ENCODE measurements around the gene ARHGAP27. TPM values are rescaled to one million over a fixed set of nuclear protein-coding genes. Genes with fewer than 3 reads are reported as not detected.

Gene ARHGAP27
- polyA plus RNA-seq, 3 donors, result 47.2 to 315 (median 55.0) TPM

GRCh38 chr17:45411348-45412105 lies 21.1 kb downstream of the ARHGAP27 start:
- Histone ChIP-seq H2AFZ (ENCODE audit: insufficient read depth, low read depth, low read length, poor library complexity, severe bottlenecking) (no peak overlapping the region), H3K4me1 (ENCODE audit: control insufficient read depth in 1 of 2, insufficient read depth in 2 of 2, low read length in 2 of 2) (peaks cover 91 to 98% of the 10 kb centered on the region in 2 donors)

More at GRCh38 chr17:45411348-45412105, 21.1 kb downstream of the ARHGAP27 start:
- intact Hi-C loops (cut with micrococcal nuclease), result no loop called here
- 50% methylated on average over 5 of the region's 5 CpGs for WGBS (ENCODE audit: insufficient coverage)
- peaks cover 0 to 2% (median 0%) of the 10 kb centered on the region in 3 donors for H3K27me3 Mint-ChIP-seq (ENCODE audit: low read depth in 3 of 3)
- Histone ChIP-seq H3K9me3 (replicated peaks in 1 of 2; ENCODE audit: control insufficient read depth in 1 of 2, insufficient read depth in 1 of 2, low read length in 2 of 2) (no peaks in the 10 kb centered on the region), H3K4me3 (replicated peaks in 1 of 3; ENCODE audit: low read depth in 2 of 3, low read length in 3 of 3) (peak overlapping the region in 1 of 3 experiments; percentile 99), H3K9ac (ENCODE audit: insufficient read depth, low read length, poor library complexity, severe bottlenecking) (peak overlapping the region; percentile 77), H3K79me2 (ENCODE audit: insufficient read depth, low read length) (peaks cover 88% of the 10 kb centered on the region), H3K4me2 (replicated peaks; ENCODE audit: extremely low read depth, low read length, poor library complexity, severe bottlenecking) (peak overlapping the region; percentile 100), H3K27me3 (ENCODE audit: control insufficient read depth in 2 of 2, insufficient read depth in 2 of 2, low read length in 2 of 2) (no peaks in the 10 kb centered on the region), H3K36me3 (replicated peaks in 1 of 2; ENCODE audit: control insufficient read depth in 1 of 2, insufficient read depth in 2 of 2, low read length in 2 of 2) (peaks cover 0 to 3% of the 10 kb centered on the region in 2 donors), H3K27ac (ENCODE audit: low read depth in 1 of 2, low read length in 2 of 2) (peak overlapping the region; percentile 85 to 91), H4K20me1 (ENCODE audit: insufficient read depth, low read length) (peaks cover 37% of the 10 kb centered on the region)
- peaks cover 0 to 3% (median 0%) of the 10 kb centered on the region in 7 donors for H3K9me3 Mint-ChIP-seq
- H3K36me3 Mint-ChIP-seq, result peaks cover 16 to 60% of the 10 kb centered on the region in 2 donors
- peak; percentile 46 to 82 (median 49) for DNase-seq
- H3K27ac Mint-ChIP-seq, result peak overlapping the region; percentile 94 to 98 (median 96)
- H3K4me3 Mint-ChIP-seq, result peak overlapping the region; percentile 99
- no peak for TF ChIP-seq CTCF (IDR thresholded peaks at IDR 0.05)
- H3K4me1 Mint-ChIP-seq, result peaks cover 81% of the 10 kb centered on the region
